ENCODE data around the gene LYZL2. TPM values are rescaled to one million over a fixed set of nuclear protein-coding genes. Genes with fewer than 3 reads are reported as not detected.

LYZL2 gene
- total and polyA plus RNA-seq, 2 of the 8 experiments (the other 6 are each of a cell fraction or from before 2014, with no cell fraction given), result not detected

DNA sequence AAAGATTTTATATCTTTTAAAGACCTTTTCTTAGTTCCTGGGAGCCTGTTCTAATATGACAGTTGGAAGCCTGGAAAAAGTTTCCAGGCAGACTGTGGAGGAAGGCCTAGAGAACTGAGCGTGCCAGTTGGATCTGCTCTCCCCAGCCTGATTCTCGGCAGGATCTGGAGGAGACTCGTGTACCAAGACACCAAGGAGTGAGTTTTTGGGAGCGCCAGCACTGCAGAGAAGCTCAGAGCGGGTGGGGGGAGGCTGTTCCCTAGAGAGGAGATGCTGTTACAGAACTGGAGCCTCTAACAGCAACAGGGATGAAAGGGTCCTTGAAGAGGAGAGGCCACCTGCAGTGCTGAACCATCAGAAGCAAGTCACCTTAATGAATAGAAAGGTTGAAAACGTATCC is 52.9 kb downstream of the LYZL2 start:
- Histone ChIP-seq H3K14ac (ENCODE audit: insufficient read length) (no peak overlapping the region), H2BK120ac (replicated peaks; ENCODE audit: low read depth, low read length) (no peak overlapping the region), H2BK15ac (ENCODE audit: low read length) (no peak overlapping the region), H4K5ac (ENCODE audit: insufficient read length, low read depth, low read length) (no peak overlapping the region), H3K56ac (replicated peaks; ENCODE audit: insufficient read length, low read depth, low read length) (no peak overlapping the region), H3K4me1 (replicated peaks in 1 of 4; ENCODE audit: control insufficient read depth in 3 of 4, insufficient read depth in 4 of 4, low read length in 3 of 4) (no peaks in the 10 kb centered on the region), H3K79me1 (ENCODE audit: low read depth, low read length) (no peaks in the 10 kb centered on the region), H3K23ac (ENCODE audit: insufficient read length) (no peak overlapping the region), H4K20me1 (replicated peaks in 1 of 2; ENCODE audit: control insufficient read depth in 1 of 2, insufficient read depth in 2 of 2, low read length in 2 of 2) (no peaks in the 10 kb centered on the region), H3K23me2 (ENCODE audit: low read depth, low read length) (no peaks in the 10 kb centered on the region), H2BK5ac (ENCODE audit: low read depth, low read length) (no peak overlapping the region), H3K4ac (replicated peaks; ENCODE audit: insufficient read length, low read depth, low read length) (no peak overlapping the region), H3K9ac (replicated peaks in 1 of 4; ENCODE audit: extremely low read depth in 1 of 4, low read depth in 3 of 4, low read length in 3 of 4) (no peak overlapping the region), H4K8ac (ENCODE audit: extremely low read depth, insufficient read depth, low read length) (no peak overlapping the region), H3K4me3 (ENCODE audit: extremely low read depth in 1 of 4, insufficient read depth in 2 of 4, low read depth in 3 of 4, low read length in 4 of 4) (no peak overlapping the region), H3K27ac (ENCODE audit: low read depth, low read length) (no peak overlapping the region), H3K4me2 (ENCODE audit: insufficient read depth in 1 of 2, low read depth in 2 of 2, low read length in 2 of 2) (no peak overlapping the region), H3K36me3 (ENCODE audit: control insufficient read depth in 2 of 4, insufficient read depth in 4 of 4, low read length in 3 of 4) (no peaks in the 10 kb centered on the region), H2AK5ac (ENCODE audit: low read depth, low read length) (no peak overlapping the region), H2BK12ac (ENCODE audit: low read depth, low read length) (no peak overlapping the region), H3K18ac (ENCODE audit: extremely low read depth, low read length) (no peak overlapping the region), H3K9me3 (ENCODE audit: insufficient read depth in 2 of 2, low read depth in 1 of 2, low read length in 1 of 2) (no peaks in the 10 kb centered on the region), H3K79me2 (ENCODE audit: control insufficient read depth in 1 of 2, insufficient read depth in 2 of 2, low read length in 2 of 2) (no peaks in the 10 kb centered on the region), H2BK20ac (ENCODE audit: low read length) (no peak overlapping the region), H2AFZ (ENCODE audit: low read length) (0 out of 2 replicates have a peak overlapping the region, but pooled peaks have one; percentile 9), H4K91ac (replicated peaks; ENCODE audit: insufficient read length, low read length) (no peak overlapping the region), H3K27me3 (replicated peaks in 1 of 4; ENCODE audit: control insufficient read depth in 3 of 4, extremely low read depth in 1 of 4, insufficient read depth in 3 of 4, low read length in 3 of 4) (no peaks in the 10 kb centered on the region)
- DNase-seq (ENCODE audit: low read depth in 1 of 2, low spot score in 2 of 2) (no peak), FAIRE-seq (no peak)
- TF ChIP-seq NANOG (IDR thresholded peaks at IDR 0.05; ENCODE audit: insufficient read depth, low read depth, low read length, poor library complexity, severe bottlenecking), result no peak
- no peak for TF ChIP-seq POLR2AphosphoS5 (IDR thresholded peaks at IDR 0.05; ENCODE audit: low read depth, low read length)
- no peak for TF ChIP-seq JUN (IDR thresholded peaks at IDR 0.05; ENCODE audit: low read depth, low read length)
- POLR2A ChIA-PET (ENCODE audit: partially characterized antibody), result no interaction called here
- CTCF ChIA-PET (ENCODE audit: partially characterized antibody), result interaction anchor here (2.1 to 2.3 kb wide), 2 partner anchors 14 to 216 kb away, joined by 6 read pairs; no protein-coding TSS in a partner anchor
- 79% methylated on average over 6 of the region's 6 CpGs; no CpG with 5 or more reads in 1 of the 2 experiments for WGBS, 2 experiments (ENCODE audit: extremely low coverage in 1 of 2, insufficient coverage in 1 of 2, insufficient read length in 1 of 2, insufficient replicate concordance in 2 of 2, low coverage in 1 of 2, low lambda C conversion rate in 2 of 2, missing lambda C conversion rate in 1 of 2)
